Body of pancreas (tissue), 4 donors: ENCODE measurements around the gene OLA1.

Experiments used
- POLR2A ChIP-seq, 3 donors: fragments of 450-650 bp; IDR thresholded peaks; one replicate each; pipeline ENCODE4 v1.6.1; 2016; ENCODE audit warnings: antibody characterized with exemption in 3 of 3, mild to moderate bottlenecking in 2 of 3
- TF ChIP-seq, protein P1 (sequence below), 7 experiments: fragments of 450-650 bp in 4 of 7; fragments of 200-600 bp in 3 of 7; sonication (generic) in 3 of 7; IDR thresholded peaks; one replicate each; pipeline ENCODE4 v1.5.1; 2016 to 2019; ENCODE audit warnings: antibody characterized with exemption in 7 of 7

DNA sequence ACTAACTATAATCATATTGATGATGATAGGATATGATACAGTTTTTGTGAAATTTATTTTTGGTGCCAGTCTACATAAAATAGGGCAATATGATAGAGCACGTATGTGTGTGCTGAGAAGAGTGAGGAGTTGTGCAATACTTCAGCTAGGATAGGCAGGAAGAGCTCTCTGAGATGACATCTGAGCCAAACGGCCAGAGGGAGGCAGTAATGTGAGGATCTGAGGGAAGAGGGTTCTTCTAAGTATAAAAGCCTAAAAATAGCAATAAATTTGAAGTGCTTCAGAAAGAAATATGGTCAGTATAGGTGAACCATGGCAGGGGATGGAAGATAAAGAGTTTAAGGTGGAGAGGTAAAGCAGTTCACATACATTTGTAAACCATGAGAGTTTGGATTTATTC is 102.5 kb downstream of the OLA1 start:
- TF ChIP-seq, protein P1, sequence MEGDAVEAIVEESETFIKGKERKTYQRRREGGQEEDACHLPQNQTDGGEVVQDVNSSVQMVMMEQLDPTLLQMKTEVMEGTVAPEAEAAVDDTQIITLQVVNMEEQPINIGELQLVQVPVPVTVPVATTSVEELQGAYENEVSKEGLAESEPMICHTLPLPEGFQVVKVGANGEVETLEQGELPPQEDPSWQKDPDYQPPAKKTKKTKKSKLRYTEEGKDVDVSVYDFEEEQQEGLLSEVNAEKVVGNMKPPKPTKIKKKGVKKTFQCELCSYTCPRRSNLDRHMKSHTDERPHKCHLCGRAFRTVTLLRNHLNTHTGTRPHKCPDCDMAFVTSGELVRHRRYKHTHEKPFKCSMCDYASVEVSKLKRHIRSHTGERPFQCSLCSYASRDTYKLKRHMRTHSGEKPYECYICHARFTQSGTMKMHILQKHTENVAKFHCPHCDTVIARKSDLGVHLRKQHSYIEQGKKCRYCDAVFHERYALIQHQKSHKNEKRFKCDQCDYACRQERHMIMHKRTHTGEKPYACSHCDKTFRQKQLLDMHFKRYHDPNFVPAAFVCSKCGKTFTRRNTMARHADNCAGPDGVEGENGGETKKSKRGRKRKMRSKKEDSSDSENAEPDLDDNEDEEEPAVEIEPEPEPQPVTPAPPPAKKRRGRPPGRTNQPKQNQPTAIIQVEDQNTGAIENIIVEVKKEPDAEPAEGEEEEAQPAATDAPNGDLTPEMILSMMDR (IDR thresholded peaks at IDR 0.05), result no peak
- no peak for TF ChIP-seq POLR2A (IDR thresholded peaks at IDR 0.05)
